ENCODE data around the gene TNFRSF8. TPM values are rescaled to one million over a fixed set of nuclear protein-coding genes. Genes with fewer than 3 reads are reported as not detected.

The TNFRSF8 gene
- total RNA-seq, 1 experiment from 2014 or later = 2.9 TPM

DNA sequence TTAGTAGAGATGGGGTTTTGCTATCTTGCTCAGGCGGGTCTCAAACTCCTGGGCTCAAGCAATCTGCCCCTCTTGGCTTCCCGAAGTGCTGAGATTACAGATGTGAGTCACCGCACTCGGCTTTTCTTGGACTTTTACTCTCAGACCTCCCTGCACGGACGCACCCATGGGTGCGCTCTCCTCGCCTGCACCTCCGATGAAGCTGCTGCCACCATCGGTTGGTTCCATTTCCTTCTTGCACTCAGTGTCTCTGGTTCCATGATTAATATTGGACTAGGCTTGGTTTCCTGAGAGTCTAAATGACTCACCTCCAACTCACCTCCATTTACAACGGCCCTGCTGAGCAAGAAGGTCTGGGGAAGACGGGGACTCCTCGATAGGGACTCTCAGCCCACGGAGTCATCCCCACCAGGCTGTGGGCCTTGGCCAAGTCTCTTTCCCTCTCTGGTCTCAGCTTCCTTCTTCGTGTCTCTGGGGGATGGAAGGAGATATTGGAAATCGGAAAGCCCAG, 6.7 kb upstream of the TNFRSF8 start:
- Histone ChIP-seq H2AK5ac (ENCODE audit: insufficient read length, low read length) (no peak overlapping the region), H3K4ac (ENCODE audit: low read depth, low read length) (no peak overlapping the region), H2AFZ (ENCODE audit: low read length) (no peak overlapping the region), H3K27me3 (ENCODE audit: insufficient read depth, low read length) (no peaks in the 10 kb centered on the region), H3K23ac (ENCODE audit: insufficient read length, low read depth, low read length) (no peak overlapping the region), H3K9me3 (ENCODE audit: control insufficient read depth, low read depth, low read length) (no peaks in the 10 kb centered on the region), H4K5ac (ENCODE audit: insufficient read length, low read depth, low read length) (no peak overlapping the region), H2BK12ac (ENCODE audit: insufficient read length, low read depth, low read length) (no peak overlapping the region), H3K4me1 (ENCODE audit: insufficient read depth, low read length) (no peaks in the 10 kb centered on the region), H2BK20ac (ENCODE audit: low read depth, low read length, poor library complexity, severe bottlenecking) (no peak overlapping the region), H2BK5ac (ENCODE audit: insufficient read length, low read length) (no peak overlapping the region), H3K56ac (ENCODE audit: insufficient read length, low read depth, low read length) (no peak overlapping the region), H4K8ac (replicated peaks; ENCODE audit: insufficient read length, low read depth, low read length) (no peak overlapping the region), H3K27ac (ENCODE audit: insufficient read length, low read depth, low read length) (no peak overlapping the region), H3K9ac (ENCODE audit: extremely low read depth, insufficient read length, low read length) (no peak overlapping the region), H4K20me1 (ENCODE audit: control insufficient read depth, insufficient read depth, insufficient read length) (peaks cover 2% of the 10 kb centered on the region), H3T11ph (ENCODE audit: low read length) (no peak overlapping the region), H3K18ac (ENCODE audit: insufficient read length, low read depth, low read length) (no peak overlapping the region), H3K79me1 (ENCODE audit: insufficient read depth, low read depth, low read length, poor library complexity, severe bottlenecking) (no peaks in the 10 kb centered on the region), H3K79me2 (ENCODE audit: insufficient read depth, low read length) (no peaks in the 10 kb centered on the region), H3K23me2 (ENCODE audit: insufficient read length, low read depth, low read length, poor library complexity, severe bottlenecking) (no peaks in the 10 kb centered on the region), H4K91ac (ENCODE audit: insufficient read length, low read depth, low read length) (no peak overlapping the region), H3K14ac (ENCODE audit: insufficient read depth, low read length) (no peak overlapping the region), H3K4me2 (ENCODE audit: insufficient read depth, insufficient read length, low read length) (no peak overlapping the region), H2BK15ac (ENCODE audit: low read depth, low read length) (no peak overlapping the region), H2BK120ac (ENCODE audit: low read depth, low read length, poor library complexity, severe bottlenecking) (no peak overlapping the region)
- DNase-seq = no peak
- H3K9me3 Mint-ChIP-seq = peaks cover 0 to 3% of the 10 kb centered on the region in 2 experiments; a peak in 3 of 5 replicates
- WGBS (ENCODE audit: extremely low coverage, insufficient read length, low lambda C conversion rate) = no CpG with 5 or more reads among the region's 16 CpGs
- H3K36me3 Mint-ChIP-seq (ENCODE audit: insufficient read depth in 1 of 3, low read depth in 3 of 3) = peaks cover 0 to 2% (median 0%) of the 10 kb centered on the region in 3 experiments; a peak in 1 of 7 replicates
- peaks cover 9 to 17% of the 10 kb centered on the region in 2 experiments for H3K4me1 Mint-ChIP-seq
- peaks cover 24% of the 10 kb centered on the region for H3K27me3 Mint-ChIP-seq (ENCODE audit: low read depth)
- no peak overlapping the region for H3K4me3 Mint-ChIP-seq
- no peak overlapping the region; a peak in 1 of 7 replicates for H3K27ac Mint-ChIP-seq
- TF ChIP-seq, protein P1, sequence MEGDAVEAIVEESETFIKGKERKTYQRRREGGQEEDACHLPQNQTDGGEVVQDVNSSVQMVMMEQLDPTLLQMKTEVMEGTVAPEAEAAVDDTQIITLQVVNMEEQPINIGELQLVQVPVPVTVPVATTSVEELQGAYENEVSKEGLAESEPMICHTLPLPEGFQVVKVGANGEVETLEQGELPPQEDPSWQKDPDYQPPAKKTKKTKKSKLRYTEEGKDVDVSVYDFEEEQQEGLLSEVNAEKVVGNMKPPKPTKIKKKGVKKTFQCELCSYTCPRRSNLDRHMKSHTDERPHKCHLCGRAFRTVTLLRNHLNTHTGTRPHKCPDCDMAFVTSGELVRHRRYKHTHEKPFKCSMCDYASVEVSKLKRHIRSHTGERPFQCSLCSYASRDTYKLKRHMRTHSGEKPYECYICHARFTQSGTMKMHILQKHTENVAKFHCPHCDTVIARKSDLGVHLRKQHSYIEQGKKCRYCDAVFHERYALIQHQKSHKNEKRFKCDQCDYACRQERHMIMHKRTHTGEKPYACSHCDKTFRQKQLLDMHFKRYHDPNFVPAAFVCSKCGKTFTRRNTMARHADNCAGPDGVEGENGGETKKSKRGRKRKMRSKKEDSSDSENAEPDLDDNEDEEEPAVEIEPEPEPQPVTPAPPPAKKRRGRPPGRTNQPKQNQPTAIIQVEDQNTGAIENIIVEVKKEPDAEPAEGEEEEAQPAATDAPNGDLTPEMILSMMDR (conservative IDR thresholded peaks at IDR 0.05) = no peak
